HEK293T (cell line): Measurements from ENCODE around the gene C3orf38.
"Not testable (repeated sequence)": the region's sequence is repeated elsewhere in the genome, so short reads cannot be mapped to it uniquely, and the experiment has no call there.

Source experiments
- CTBP1 ChIP-seq: fragments of 450-650 bp; IDR thresholded peaks from 2 replicates; pipeline ENCODE4 v1.6.1; 2016; ENCODE audit warnings: borderline replicate concordance
- ELF4 ChIP-seq: fragments of 450-650 bp; IDR thresholded peaks from 2 replicates; pipeline ENCODE4 v1.6.1; 2017; ENCODE audit warnings: antibody characterized with exemption
- FOXA1 ChIP-seq: fragments of 450-650 bp; IDR thresholded peaks from 2 replicates; pipeline ENCODE4 v1.6.1; 2016; ENCODE audit warnings: mild to moderate bottlenecking
- HDGF ChIP-seq: fragments of 450-650 bp; IDR thresholded peaks from 2 replicates; pipeline ENCODE4 v1.6.1; 2017; ENCODE audit warnings: antibody characterized with exemption, borderline replicate concordance
- LEF1 ChIP-seq: fragments of 450-650 bp; IDR thresholded peaks from 2 replicates; pipeline ENCODE4 v1.6.1; 2017; ENCODE audit warnings: mild to moderate bottlenecking, borderline replicate concordance
- SP1 ChIP-seq: fragments of 450-650 bp; IDR thresholded peaks from 2 replicates; pipeline ENCODE4 v1.6.1; 2017
- TARDBP ChIP-seq: fragments of 450-650 bp; IDR thresholded peaks from 2 replicates; pipeline ENCODE4 v1.6.1; 2016
- ZNF384 ChIP-seq: fragments of 450-650 bp; IDR thresholded peaks from 2 replicates; pipeline ENCODE4 v1.6.1; 2016
- TF ChIP-seq, protein P1 (sequence below): fragments of 450-650 bp; IDR thresholded peaks from 2 replicates; pipeline ENCODE4 v1.6.1; 2016

- not testable (repeated sequence) for TF ChIP-seq LEF1, ELF4, SP1, HDGF, ZNF384, TARDBP, CTBP1, FOXA1
- TF ChIP-seq, protein P1, sequence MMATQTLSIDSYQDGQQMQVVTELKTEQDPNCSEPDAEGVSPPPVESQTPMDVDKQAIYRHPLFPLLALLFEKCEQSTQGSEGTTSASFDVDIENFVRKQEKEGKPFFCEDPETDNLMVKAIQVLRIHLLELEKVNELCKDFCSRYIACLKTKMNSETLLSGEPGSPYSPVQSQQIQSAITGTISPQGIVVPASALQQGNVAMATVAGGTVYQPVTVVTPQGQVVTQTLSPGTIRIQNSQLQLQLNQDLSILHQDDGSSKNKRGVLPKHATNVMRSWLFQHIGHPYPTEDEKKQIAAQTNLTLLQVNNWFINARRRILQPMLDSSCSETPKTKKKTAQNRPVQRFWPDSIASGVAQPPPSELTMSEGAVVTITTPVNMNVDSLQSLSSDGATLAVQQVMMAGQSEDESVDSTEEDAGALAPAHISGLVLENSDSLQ: not testable (repeated sequence)
These were observed 31.2 kb upstream of the C3orf38 start for GRCh38 chr3:88118603-88119002.
